ENCODE measurements around the gene MAP4K1.

MAP4K1 gene

GRCh38 chr19:38650172-38650775 is 32.5 kb upstream of the MAP4K1 start:
- TF ChIP-seq TEAD4 (IDR thresholded peaks at IDR 0.05) (no peak), YY1 (IDR thresholded peaks at IDR 0.05; ENCODE audit: low read depth) (no peak), TCF12 (IDR thresholded peaks at IDR 0.05; ENCODE audit: low read depth) (no peak), CREB1 (IDR thresholded peaks at IDR 0.05; ENCODE audit: low read depth) (no peak), FOXM1 (IDR thresholded peaks at IDR 0.05; ENCODE audit: borderline replicate concordance, low read depth) (no peak), EGR1 (IDR thresholded peaks at IDR 0.05) (no peak), EP300 (IDR thresholded peaks at IDR 0.05; ENCODE audit: borderline replicate concordance) (no peak), NFIC (IDR thresholded peaks at IDR 0.05) (no peak), ZBTB7A (IDR thresholded peaks at IDR 0.05; ENCODE audit: low read depth) (no peak), RAD21 (IDR thresholded peaks at IDR 0.05; ENCODE audit: low read depth) (no peak), TAF1 (IDR thresholded peaks at IDR 0.05; ENCODE audit: low read depth) (no peak), USF1 (IDR thresholded peaks at IDR 0.05) (no peak)
- TF ChIP-seq, protein P1, sequence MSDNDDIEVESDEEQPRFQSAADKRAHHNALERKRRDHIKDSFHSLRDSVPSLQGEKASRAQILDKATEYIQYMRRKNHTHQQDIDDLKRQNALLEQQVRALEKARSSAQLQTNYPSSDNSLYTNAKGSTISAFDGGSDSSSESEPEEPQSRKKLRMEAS (IDR thresholded peaks at IDR 0.05), result no peak
- TF ChIP-seq, protein P2, sequence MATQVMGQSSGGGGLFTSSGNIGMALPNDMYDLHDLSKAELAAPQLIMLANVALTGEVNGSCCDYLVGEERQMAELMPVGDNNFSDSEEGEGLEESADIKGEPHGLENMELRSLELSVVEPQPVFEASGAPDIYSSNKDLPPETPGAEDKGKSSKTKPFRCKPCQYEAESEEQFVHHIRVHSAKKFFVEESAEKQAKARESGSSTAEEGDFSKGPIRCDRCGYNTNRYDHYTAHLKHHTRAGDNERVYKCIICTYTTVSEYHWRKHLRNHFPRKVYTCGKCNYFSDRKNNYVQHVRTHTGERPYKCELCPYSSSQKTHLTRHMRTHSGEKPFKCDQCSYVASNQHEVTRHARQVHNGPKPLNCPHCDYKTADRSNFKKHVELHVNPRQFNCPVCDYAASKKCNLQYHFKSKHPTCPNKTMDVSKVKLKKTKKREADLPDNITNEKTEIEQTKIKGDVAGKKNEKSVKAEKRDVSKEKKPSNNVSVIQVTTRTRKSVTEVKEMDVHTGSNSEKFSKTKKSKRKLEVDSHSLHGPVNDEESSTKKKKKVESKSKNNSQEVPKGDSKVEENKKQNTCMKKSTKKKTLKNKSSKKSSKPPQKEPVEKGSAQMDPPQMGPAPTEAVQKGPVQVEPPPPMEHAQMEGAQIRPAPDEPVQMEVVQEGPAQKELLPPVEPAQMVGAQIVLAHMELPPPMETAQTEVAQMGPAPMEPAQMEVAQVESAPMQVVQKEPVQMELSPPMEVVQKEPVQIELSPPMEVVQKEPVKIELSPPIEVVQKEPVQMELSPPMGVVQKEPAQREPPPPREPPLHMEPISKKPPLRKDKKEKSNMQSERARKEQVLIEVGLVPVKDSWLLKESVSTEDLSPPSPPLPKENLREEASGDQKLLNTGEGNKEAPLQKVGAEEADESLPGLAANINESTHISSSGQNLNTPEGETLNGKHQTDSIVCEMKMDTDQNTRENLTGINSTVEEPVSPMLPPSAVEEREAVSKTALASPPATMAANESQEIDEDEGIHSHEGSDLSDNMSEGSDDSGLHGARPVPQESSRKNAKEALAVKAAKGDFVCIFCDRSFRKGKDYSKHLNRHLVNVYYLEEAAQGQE (IDR thresholded peaks at IDR 0.05; ENCODE audit: low read depth), result no peak

DNA sequence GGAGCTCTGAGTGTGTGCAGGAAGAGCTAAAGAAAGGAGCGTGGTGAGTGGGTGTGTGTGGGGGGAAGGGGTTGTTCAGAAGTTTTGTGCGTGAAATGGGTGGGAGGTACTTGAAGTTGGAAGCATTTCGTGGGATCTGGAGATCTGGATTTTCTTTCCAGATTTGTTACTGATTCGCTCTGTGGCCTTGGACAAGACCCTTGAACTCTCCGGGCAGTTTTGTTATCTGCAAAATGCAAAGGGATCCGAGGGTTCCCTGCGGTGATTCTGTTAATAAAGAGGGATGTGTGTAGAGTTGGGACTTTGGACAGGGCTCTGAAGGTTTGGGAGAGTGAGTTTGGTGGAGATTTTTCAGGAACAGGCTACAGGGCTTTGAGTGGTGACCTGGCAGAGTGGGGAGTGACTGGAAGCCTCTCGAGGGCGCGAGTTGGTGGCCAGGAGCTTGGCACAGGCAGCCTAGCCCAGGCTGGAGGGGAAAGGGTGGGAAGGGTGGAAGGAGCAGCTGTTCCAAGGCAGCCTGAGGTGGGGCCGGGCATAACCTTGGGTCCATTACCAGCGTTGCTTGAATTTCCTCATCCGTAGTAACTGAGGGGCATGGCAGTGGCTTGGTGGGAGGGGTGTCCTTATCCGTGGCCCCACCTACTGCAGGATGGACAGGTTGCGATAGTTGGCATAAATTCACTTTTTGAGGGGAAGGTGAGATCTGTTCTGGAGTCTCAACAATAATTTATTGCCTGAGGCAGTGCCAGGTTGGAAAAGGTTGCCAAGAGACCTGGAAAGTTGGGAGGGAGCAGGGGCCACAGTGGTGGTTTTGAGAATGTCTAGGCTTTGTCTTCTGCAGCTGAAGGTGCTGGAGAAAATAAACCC is 31.8 kb upstream of the MAP4K1 start:
- TF ChIP-seq, protein P1 (IDR thresholded peaks at IDR 0.05), result peak; percentile 5; the same call in 1 of the 2 replicates
- 0 out of 2 replicates have a peak, but pooled peaks have one; percentile 1 for TF ChIP-seq RAD21 (IDR thresholded peaks at IDR 0.05; ENCODE audit: low read depth)
- TF ChIP-seq USF1 (IDR thresholded peaks at IDR 0.05), result no peak
- peak; percentile 66 for TF ChIP-seq NFIC (IDR thresholded peaks at IDR 0.05)
- TF ChIP-seq ZBTB7A (IDR thresholded peaks at IDR 0.05; ENCODE audit: low read depth), result 0 out of 2 replicates have a peak, but pooled peaks have one; percentile 32

DNA sequence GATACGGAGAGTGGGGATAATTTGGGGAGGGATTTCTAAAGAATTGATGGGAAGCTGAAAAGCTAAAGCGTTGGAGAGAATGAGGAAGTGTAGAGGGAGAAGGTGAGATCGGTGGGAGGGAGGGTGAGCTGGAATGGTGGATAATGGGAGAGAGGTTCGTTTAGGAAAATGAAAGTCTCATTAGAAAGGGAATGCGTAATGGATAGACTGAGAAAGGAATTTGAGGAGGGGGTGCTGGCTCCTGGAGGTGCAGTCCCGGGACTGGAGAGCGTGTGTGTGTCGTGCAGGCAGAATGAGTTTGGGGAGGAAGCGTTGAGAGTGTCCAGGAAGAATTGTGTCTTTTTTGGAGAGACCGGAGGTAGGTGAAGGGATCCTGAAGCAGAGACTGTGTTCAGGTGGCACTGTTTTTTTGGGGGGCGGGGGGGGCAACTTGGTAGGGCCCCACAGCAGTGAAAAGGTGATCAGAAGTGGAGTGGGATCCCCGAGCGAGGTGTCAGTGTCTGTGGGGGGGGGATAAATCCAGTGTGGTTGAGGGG is 31.1 kb upstream of the MAP4K1 start:
- TF ChIP-seq EP300 (IDR thresholded peaks at IDR 0.05; ENCODE audit: borderline replicate concordance), result no peak
- TF ChIP-seq TCF12 (IDR thresholded peaks at IDR 0.05; ENCODE audit: low read depth), result no peak
- no peak for TF ChIP-seq CEBPB (IDR thresholded peaks at IDR 0.05)
- TF ChIP-seq ZBTB7A (IDR thresholded peaks at IDR 0.05; ENCODE audit: low read depth), result no peak
- TF ChIP-seq RAD21 (IDR thresholded peaks at IDR 0.05; ENCODE audit: low read depth), result no peak
- TF ChIP-seq TEAD4 (IDR thresholded peaks at IDR 0.05), result no peak
- TF ChIP-seq NFIC (IDR thresholded peaks at IDR 0.05), result no peak
- no peak for TF ChIP-seq YY1 (IDR thresholded peaks at IDR 0.05; ENCODE audit: low read depth)

DNA sequence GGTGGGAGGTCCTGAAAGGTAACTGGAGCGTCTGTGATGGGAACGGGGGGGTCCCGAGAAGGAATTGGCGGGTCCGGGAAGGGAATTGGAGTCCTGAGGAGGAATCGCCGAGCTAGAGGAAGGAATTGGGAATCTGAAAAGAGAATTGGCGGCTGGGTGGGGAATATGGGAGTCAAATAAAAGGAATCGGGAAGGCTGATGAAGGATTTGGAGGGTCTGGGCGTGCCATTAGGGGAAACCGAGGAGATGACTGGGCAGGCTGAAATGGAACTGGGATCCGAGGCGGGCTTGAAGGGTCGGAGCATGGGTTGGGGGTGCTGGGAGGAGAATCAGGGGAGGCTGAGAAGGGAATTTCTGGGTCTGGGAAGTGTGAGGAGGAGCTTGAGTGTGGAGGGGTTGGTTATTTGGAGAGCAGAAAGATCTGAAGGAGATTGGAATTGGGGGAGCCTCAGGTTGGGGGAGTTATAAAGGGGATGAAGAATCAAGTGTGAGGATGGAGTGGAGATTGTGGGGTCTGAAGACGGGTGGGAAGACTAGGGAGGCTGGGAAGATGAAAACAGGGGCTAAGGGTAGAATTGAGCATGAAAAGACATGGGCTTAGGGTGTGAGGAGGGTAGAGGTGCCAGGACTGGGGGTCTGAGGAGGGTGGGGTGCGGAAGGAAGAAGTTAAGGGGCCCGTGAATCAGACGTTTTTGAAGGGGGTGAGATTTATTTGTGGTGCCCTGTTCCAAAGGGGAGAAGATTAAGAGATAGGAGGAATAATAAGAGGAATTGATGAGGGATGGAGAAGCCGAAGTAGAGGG is 30.4 kb upstream of the MAP4K1 start:
- no peak for TF ChIP-seq TCF12 (IDR thresholded peaks at IDR 0.05; ENCODE audit: low read depth)
- TF ChIP-seq, protein P2 (IDR thresholded peaks at IDR 0.05; ENCODE audit: low read depth), result no peak

DNA sequence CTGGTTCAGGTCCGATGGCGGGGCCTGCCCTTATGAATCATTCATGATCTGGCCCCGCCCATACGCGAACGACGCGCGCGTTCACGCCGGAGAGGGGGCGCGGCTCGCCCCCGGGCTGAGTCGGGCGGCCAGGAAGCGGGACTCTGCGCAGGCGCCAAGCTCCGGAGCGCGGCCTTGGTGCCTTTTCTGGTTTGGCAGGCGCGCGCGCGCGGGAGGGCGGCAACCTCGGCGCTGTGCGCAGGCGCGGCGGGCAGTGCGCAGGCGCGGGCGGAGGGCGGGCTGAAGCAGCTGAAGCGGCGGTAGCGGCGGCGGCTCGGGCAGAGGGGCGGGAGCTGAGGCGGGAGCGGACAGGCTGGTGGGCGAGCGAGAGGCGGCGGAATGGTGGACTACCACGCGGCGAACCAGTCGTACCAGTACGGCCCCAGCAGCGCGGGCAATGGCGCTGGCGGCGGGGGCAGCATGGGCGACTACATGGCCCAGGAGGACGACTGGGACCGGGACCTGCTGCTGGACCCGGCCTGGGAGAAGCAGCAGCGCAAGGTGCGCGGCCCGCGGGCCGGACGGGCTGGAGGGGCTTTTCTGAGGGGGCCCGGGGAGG is 29.7 kb upstream of the MAP4K1 start, which contains the start of gene ACTN4:
ACTN4 (plus strand) TSS at position 282 of the 598 bp plus-strand sequence; CDS start at position 379, 97 bp downstream.
- 0 out of 2 replicates have a peak, but pooled peaks have one; percentile 32 for TF ChIP-seq ZBTB7A (IDR thresholded peaks at IDR 0.05; ENCODE audit: low read depth)
- TF ChIP-seq TAF1 (IDR thresholded peaks at IDR 0.05; ENCODE audit: low read depth), result peak; percentile 97
- TF ChIP-seq FOXM1 (IDR thresholded peaks at IDR 0.05; ENCODE audit: borderline replicate concordance, low read depth), result no peak
- TF ChIP-seq YY1 (IDR thresholded peaks at IDR 0.05; ENCODE audit: low read depth), result peak; percentile 74
- no peak for TF ChIP-seq TEAD4 (IDR thresholded peaks at IDR 0.05)
- TF ChIP-seq CEBPB (IDR thresholded peaks at IDR 0.05), result no peak
- TF ChIP-seq EP300 (IDR thresholded peaks at IDR 0.05; ENCODE audit: borderline replicate concordance), result no peak; the same call in 1 of the 2 replicates
- TF ChIP-seq CREB1 (IDR thresholded peaks at IDR 0.05; ENCODE audit: low read depth), result no peak
- TF ChIP-seq EGR1 (IDR thresholded peaks at IDR 0.05), result peak; percentile 47; the same call in 1 of the 2 replicates
- TF ChIP-seq USF1 (IDR thresholded peaks at IDR 0.05), result no peak
- TF ChIP-seq, protein P2 (IDR thresholded peaks at IDR 0.05; ENCODE audit: low read depth), result 0 out of 2 replicates have a peak, but pooled peaks have one; percentile 15
- TF ChIP-seq, protein P1 (IDR thresholded peaks at IDR 0.05), result peak; percentile 86
- no peak for TF ChIP-seq RAD21 (IDR thresholded peaks at IDR 0.05; ENCODE audit: low read depth)
- no peak for TF ChIP-seq NFIC (IDR thresholded peaks at IDR 0.05)
- TF ChIP-seq TCF12 (IDR thresholded peaks at IDR 0.05; ENCODE audit: low read depth), result no peak
